WI38 (cell line): ENCODE results near the gene ZP1.
"Not testable (repeated sequence)": the region's sequence is repeated elsewhere in the genome, so short reads cannot be mapped to it uniquely, and the experiment has no call there.

Experiments
- H3K4me3 ChIP-seq: 2 replicates; pipeline ENCODE4 v1.5.1; 2011; ENCODE audit warnings: low read depth, mild to moderate bottlenecking, control low read depth, low read length
- CTCF ChIP-seq: IDR thresholded peaks from 2 replicates; pipeline ENCODE4 v1.5.1; 2012; ENCODE audit warnings: low read depth, mild to moderate bottlenecking, control low read depth, low read length

ZP1 gene

GRCh38 chr11:60866911-60867870 lies at the start of gene ZP1:
ZP1 (plus strand) TSS chr11:60867542; CDS start chr11:60867562, 20 bp downstream.
- H3K4me3 ChIP-seq, result no peak within 1 kb of the TSS
- TF ChIP-seq CTCF, result no peak

GRCh38 chr11:60818057-60818456 lies 49.3 kb upstream of the ZP1 start:
- no peak overlapping the region for H3K4me3 ChIP-seq
- no peak for TF ChIP-seq CTCF

DNA sequence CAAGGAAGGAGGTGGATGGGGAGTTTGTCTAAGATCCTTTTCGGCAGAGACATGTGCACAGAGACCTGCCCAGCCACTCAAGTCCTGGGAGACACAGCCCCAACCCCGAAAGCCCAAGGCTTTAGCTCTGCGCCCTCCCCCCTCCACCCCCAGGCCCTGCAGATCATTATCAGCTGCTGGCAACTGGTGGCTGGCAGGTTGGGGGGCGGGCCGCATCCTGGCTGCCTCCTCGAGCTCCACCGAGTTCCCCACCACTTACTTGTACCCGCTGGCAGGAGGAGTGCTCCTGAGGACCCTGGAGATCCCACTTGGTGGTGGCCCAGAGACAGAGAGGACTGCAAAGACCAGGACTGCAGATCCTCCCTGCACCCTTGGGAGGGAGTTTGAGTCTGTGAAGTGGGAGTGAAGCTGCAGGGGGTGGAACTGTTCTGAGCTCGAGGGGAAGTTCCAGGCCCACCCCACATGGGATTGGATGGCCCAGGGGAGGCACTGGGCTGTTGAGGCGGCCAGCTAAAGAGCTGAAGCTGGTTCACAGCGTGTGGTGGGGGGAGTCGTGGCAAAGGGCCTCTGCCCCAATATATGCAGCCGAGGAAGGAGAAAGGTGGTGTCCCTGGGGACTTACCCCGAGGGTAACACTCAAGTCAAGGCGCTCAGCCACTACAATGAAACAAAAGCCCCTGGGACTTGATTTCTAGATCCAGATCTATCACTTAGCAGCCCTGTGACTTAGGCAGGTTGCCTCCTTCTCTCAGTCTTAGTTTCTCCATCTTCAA lies 45.3 kb upstream of the ZP1 start:
- no peak overlapping the region for H3K4me3 ChIP-seq
- no peak for TF ChIP-seq CTCF

DNA sequence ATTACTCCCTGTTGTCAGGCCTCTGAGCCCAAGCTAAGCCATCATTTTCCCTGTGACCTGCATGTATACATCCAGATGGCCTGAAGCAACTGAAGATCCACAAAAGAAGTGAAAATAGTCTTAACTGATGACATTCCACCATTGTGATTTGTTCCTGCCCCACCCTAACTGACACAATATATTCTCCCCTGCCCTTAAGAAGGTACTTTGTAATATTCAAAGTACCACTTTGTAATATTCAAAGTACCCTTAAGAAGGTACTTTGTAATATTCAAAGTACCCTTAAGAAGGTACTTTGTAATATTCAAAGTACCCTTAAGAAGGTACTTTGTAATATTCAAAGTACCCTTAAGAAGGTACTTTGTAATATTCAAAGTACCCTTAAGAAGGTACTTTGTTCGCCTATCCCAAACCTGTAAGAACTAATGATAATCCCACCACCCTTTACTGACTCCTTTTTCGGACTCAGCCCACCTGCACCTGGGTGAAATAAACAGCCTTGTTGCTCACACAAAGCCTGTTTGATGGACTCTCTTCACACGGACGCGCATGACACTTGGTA lies 43.5 kb upstream of the ZP1 start:
- H3K4me3 ChIP-seq, result not testable (repeated sequence)

- no peak for TF ChIP-seq CTCF
Observed at GRCh38 chr11:60825118-60825517, 42.2 kb upstream of the ZP1 start.

DNA sequence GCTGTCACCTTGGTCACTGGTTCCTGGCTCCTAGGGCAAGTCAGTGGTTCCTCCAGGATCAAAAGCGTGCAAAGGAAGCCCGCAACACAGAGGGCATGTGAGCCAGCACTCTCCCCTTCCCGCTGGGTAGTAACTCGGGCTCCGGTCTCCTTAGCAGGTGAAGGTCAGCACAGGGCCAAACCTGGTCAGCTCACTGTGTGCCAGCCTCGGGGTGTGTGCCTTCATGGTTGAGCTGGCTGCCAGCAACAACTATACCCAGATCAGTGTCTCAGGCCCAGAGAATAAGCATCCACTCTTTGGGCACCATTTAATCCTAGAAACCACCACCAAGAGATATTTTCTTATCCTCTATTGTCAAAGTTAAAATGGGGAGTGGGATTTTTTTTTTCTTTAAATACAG lies 41.6 kb upstream of the ZP1 start:
- no peak for TF ChIP-seq CTCF
- H3K4me3 ChIP-seq, result no peak overlapping the region

More at GRCh38 chr11:60825118-60825517, 42.2 kb upstream of the ZP1 start:
- no peak overlapping the region for H3K4me3 ChIP-seq

DNA sequence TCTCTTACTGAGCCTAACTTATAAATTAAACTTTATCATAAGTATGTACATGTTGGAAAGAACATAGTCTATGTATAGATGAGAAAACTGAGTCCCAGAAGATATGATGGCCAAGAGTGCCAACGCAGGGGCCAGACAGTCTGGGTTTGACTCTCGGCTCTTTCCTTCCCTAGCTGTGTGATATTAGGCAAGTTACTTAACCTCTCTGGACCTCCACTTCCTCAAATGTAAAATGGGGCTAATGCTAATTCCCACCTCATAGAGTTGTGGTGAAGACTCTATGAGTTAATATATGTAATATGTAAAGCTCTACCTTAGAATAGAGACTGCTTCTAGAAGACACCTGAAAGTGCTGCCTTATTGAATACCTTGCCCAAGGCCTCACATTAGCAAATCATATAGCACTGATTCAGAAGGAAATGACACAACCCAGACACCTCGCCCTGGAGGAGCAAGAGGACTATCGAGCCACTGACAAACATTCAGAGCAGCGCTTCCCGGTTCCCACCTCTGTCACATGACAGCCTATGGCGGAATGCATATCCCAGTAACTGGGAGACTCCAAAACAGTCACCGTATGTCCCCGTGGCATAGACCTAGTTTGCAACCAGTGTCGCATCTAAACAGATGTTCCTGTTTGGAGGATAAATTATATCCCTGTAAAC lies 36.7 kb upstream of the ZP1 start:
- H3K4me3 ChIP-seq, result no peak overlapping the region
- TF ChIP-seq CTCF, result no peak
